SK-N-MC (cell line): ENCODE measurements around the gene GPC5.

ENCODE experiments used
- EZH2 ChIP-seq: fragments of 200-600 bp; sonication (generic); IDR thresholded peaks from one replicate; pipeline ENCODE4 v1.6.1; 2017; ENCODE audit warnings: antibody characterized with exemption
- FOXP2 ChIP-seq: optimal IDR thresholded peaks from 2 replicates; pipeline ENCODE3; 2011; ENCODE audit warnings: mild to moderate bottlenecking, moderate library complexity; ENCODE audit not compliant: insufficient read depth; ENCODE audit errors: extremely low read length, control extremely low read depth
- POLR2AphosphoS5 ChIP-seq: IDR thresholded peaks from 2 replicates; pipeline ENCODE4 v1.6.1; 2012; ENCODE audit warnings: mild to moderate bottlenecking, low read depth, low read length, borderline replicate concordance

GRCh38 chr13:91362908-91363307 lies 35.5 kb upstream of the GPC5 start:
- TF ChIP-seq POLR2AphosphoS5 (no peak), EZH2 (no peak), FOXP2 (no peak)
